Measurements from ENCODE around the gene PDE4A.

DNA sequence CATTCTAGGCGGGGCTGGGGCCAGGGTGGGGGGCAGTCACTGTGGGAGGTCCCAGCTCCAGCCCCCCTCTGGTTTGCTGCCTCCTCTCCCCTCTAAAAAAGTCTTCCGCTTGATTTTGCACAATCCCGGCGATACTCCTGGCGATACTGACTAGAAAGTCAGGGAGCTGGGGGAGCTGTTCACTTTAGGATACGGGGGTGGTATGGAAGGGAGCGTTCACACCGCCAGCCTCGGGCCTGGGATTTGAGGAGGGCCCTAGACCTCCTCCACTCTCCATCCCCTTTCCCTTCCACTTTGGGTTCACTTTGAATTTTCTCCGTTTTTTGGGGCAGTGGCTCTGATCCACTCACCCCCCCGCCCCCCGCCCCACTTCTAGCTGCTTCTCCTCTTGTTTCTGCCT is 47.8 kb downstream of the PDE4A start:
- no peak for TF ChIP-seq POLR2A (IDR thresholded peaks at IDR 0.05)
- TF ChIP-seq, protein P1, sequence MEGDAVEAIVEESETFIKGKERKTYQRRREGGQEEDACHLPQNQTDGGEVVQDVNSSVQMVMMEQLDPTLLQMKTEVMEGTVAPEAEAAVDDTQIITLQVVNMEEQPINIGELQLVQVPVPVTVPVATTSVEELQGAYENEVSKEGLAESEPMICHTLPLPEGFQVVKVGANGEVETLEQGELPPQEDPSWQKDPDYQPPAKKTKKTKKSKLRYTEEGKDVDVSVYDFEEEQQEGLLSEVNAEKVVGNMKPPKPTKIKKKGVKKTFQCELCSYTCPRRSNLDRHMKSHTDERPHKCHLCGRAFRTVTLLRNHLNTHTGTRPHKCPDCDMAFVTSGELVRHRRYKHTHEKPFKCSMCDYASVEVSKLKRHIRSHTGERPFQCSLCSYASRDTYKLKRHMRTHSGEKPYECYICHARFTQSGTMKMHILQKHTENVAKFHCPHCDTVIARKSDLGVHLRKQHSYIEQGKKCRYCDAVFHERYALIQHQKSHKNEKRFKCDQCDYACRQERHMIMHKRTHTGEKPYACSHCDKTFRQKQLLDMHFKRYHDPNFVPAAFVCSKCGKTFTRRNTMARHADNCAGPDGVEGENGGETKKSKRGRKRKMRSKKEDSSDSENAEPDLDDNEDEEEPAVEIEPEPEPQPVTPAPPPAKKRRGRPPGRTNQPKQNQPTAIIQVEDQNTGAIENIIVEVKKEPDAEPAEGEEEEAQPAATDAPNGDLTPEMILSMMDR (IDR thresholded peaks at IDR 0.05), result no peak

Measured in adrenal gland (tissue), 5 donors.